Thoracic aorta (tissue), 2 donors: ENCODE data around the gene COMP. TPM values are rescaled to one million over a fixed set of nuclear protein-coding genes. Genes with fewer than 3 reads are reported as not detected.
"Not testable (repeated sequence)": the region's sequence is repeated elsewhere in the genome, so short reads cannot be mapped to it uniquely, and the experiment has no call there.

Experiments
- ATAC-seq: fragments of 150-250 bp; one replicate; pipeline ENCODE4 v1.8.0; 2017; ENCODE audit warnings: low read depth; ENCODE audit not compliant: insufficient number of reproducible peaks, low FRiP score
- DNase-seq: peaks from one replicate; pipeline ENCODE4 v3.0.0-alpha.2; 2020; ENCODE audit warnings: low spot score
- H3K27ac ChIP-seq, 2 donors: fragments of 200-600 bp; sonication (generic); 1 replicate in 1 of 2; 2 replicates in 1 of 2; pipeline ENCODE4 v1.5.1; 2016; ENCODE audit warnings: mild to moderate bottlenecking in 2 of 2, moderate library complexity in 2 of 2
- H3K27me3 ChIP-seq: fragments of 200-600 bp; sonication (generic); replicated peaks from 2 replicates; pipeline ENCODE4 v1.6.0; 2016; ENCODE audit warnings: mild to moderate bottlenecking; ENCODE audit not compliant: insufficient read depth
- H3K36me3 ChIP-seq: fragments of 200-600 bp; sonication (generic); one replicate; pipeline ENCODE4 v1.5.1; 2016
- H3K4me1 ChIP-seq, 2 donors: fragments of 200-600 bp; sonication (generic); 1 replicate in 1 of 2; 2 replicates in 1 of 2; pipeline versions ENCODE4 v1.5.1 to v1.6.0; 2016; ENCODE audit warnings: low read depth in 2 of 2, mild to moderate bottlenecking in 1 of 2; ENCODE audit not compliant: control insufficient read depth in 1 of 2
- H3K4me3 ChIP-seq: fragments of 200-600 bp; sonication (generic); 2 replicates; pipeline ENCODE4 v1.5.1; 2016; ENCODE audit warnings: mild to moderate bottlenecking
- H3K9me3 ChIP-seq: fragments of 200-600 bp; sonication (generic); 2 replicates; pipeline ENCODE4 v1.5.1; 2016
- CTCF ChIP-seq: fragments of 200-600 bp; sonication (generic); IDR thresholded peaks from one replicate; pipeline ENCODE4 v1.5.1; 2019; ENCODE audit warnings: antibody characterized with exemption
- total RNA-seq, 2 donors: library from RNA; depleted of rRNA; stranded (reverse); fragments of >200 nt; gene quantifications; one replicate each; pipeline versions ENCODE4 v1.1.0 to v1.2.3, GENCODE V29; 2016

The COMP gene
- total RNA-seq, 2 donors from 2014 or later = 16.9 to 29.8 TPM

- TF ChIP-seq CTCF = no peak
- no peak overlapping the region for H3K4me3 ChIP-seq
- H3K36me3 ChIP-seq = no peaks in the 10 kb centered on the region
- ATAC-seq = no peak
- no peak overlapping the region for H3K27ac ChIP-seq
- H3K9me3 ChIP-seq = peaks cover 6% of the 10 kb centered on the region
- peaks cover 16 to 27% of the 10 kb centered on the region in 2 donors for H3K4me1 ChIP-seq
- no peaks in the 10 kb centered on the region for H3K27me3 ChIP-seq
- DNase-seq = no peak
Observed at GRCh38 chr19:18830488-18830887, 39.4 kb upstream of the COMP start.

GRCh38 chr19:18828786-18829185 lies 37.7 kb upstream of the COMP start:
- H3K4me3 ChIP-seq = no peak overlapping the region
- H3K4me1 ChIP-seq = peaks cover 8 to 10% of the 10 kb centered on the region in 2 donors
- no peaks in the 10 kb centered on the region for H3K27me3 ChIP-seq
- H3K36me3 ChIP-seq = no peaks in the 10 kb centered on the region
- no peak overlapping the region for H3K27ac ChIP-seq
- no peak for TF ChIP-seq CTCF
- DNase-seq (no peak), ATAC-seq (no peak)
- peaks cover 6% of the 10 kb centered on the region for H3K9me3 ChIP-seq

GRCh38 chr19:18817574-18817973 lies 26.5 kb upstream of the COMP start:
- Histone ChIP-seq H3K36me3 (no peaks in the 10 kb centered on the region), H3K27ac (no peak overlapping the region), H3K27me3 (no peaks in the 10 kb centered on the region), H3K4me3 (no peak overlapping the region), H3K4me1 (peaks cover 2 to 13% of the 10 kb centered on the region in 2 donors), H3K9me3 (no peaks in the 10 kb centered on the region)
- ATAC-seq (no peak), DNase-seq (no peak)
- no peak for TF ChIP-seq CTCF

GRCh38 chr19:18816645-18817044 lies 25.5 kb upstream of the COMP start:
- H3K27ac ChIP-seq, H3K4me3 ChIP-seq, ATAC-seq, H3K36me3 ChIP-seq, DNase-seq, H3K9me3 ChIP-seq, H3K27me3 ChIP-seq: not testable (repeated sequence)
- H3K4me1 ChIP-seq = peaks cover 2 to 13% of the 10 kb centered on the region in 2 donors

GRCh38 chr19:18815673-18816072 lies 24.6 kb upstream of the COMP start:
- Histone ChIP-seq H3K27ac (no peak overlapping the region), H3K4me3 (no peak overlapping the region), H3K27me3 (no peaks in the 10 kb centered on the region), H3K36me3 (no peaks in the 10 kb centered on the region), H3K9me3 (no peaks in the 10 kb centered on the region), H3K4me1 (peaks cover 2 to 13% of the 10 kb centered on the region in 2 donors)
- no peak for DNase-seq
- TF ChIP-seq CTCF = no peak
- no peak for ATAC-seq

- H3K27ac ChIP-seq = no peak overlapping the region
- peak; percentile 23 for TF ChIP-seq CTCF
- no peaks in the 10 kb centered on the region for H3K9me3 ChIP-seq
- DNase-seq (no peak), ATAC-seq (peak; percentile 71)
- no peaks in the 10 kb centered on the region for H3K36me3 ChIP-seq
- peaks cover 9 to 24% of the 10 kb centered on the region in 2 donors for H3K4me1 ChIP-seq
- H3K4me3 ChIP-seq = no peak overlapping the region
- H3K27me3 ChIP-seq = no peaks in the 10 kb centered on the region
Observed at GRCh38 chr19:18814063-18814462, 23.0 kb upstream of the COMP start.

- DNase-seq, H3K4me3 ChIP-seq, H3K27ac ChIP-seq, H3K27me3 ChIP-seq, H3K36me3 ChIP-seq, ATAC-seq, H3K9me3 ChIP-seq: not testable (repeated sequence)
- H3K4me1 ChIP-seq = peaks cover 9 to 33% of the 10 kb centered on the region in 2 donors
Observed at GRCh38 chr19:18811638-18812037, 20.5 kb upstream of the COMP start.
